WERI-Rb-1 (cell line): ENCODE data around the gene SLC17A4.

Experiments
- DNase-seq: peaks from one replicate; pipeline ENCODE4 v3.0.0-alpha.2; 2020
- H3K27ac ChIP-seq: fragments of 250-450 bp; sonication (Bioruptor Pico); 2 replicates; pipeline ENCODE4 v1.5.1; 2020; ENCODE audit warnings: mild to moderate bottlenecking, moderate library complexity
- H3K27me3 ChIP-seq: fragments of 250-450 bp; sonication (Bioruptor Pico); 2 replicates; pipeline ENCODE4 v1.5.1; 2021; ENCODE audit warnings: mild to moderate bottlenecking, low read depth, moderate library complexity; ENCODE audit not compliant: insufficient read depth, severe bottlenecking
- H3K36me3 ChIP-seq: fragments of 250-450 bp; sonication (Bioruptor Pico); 2 replicates; pipeline ENCODE4 v1.5.1; 2020; ENCODE audit warnings: mild to moderate bottlenecking, moderate library complexity
- H3K4me3 ChIP-seq: 2 replicates; pipeline ENCODE4 v1.5.1; 2011; ENCODE audit warnings: low read depth, mild to moderate bottlenecking, control low read depth, low read length
- H3K9me3 ChIP-seq: fragments of 250-450 bp; sonication (Bioruptor Pico); 2 replicates; pipeline ENCODE4 v1.5.1; 2021; ENCODE audit warnings: mild to moderate bottlenecking, moderate library complexity; ENCODE audit not compliant: severe bottlenecking
- TF ChIP-seq, protein P1 (sequence below): IDR thresholded peaks from 2 replicates; pipeline ENCODE4 v1.5.1; 2011; ENCODE audit warnings: low read depth, mild to moderate bottlenecking, control low read depth, inconsistent platforms, low read length

The SLC17A4 gene

GRCh38 chr6:25754535-25754934, at the start of gene SLC17A4:
Gene SLC17A4, plus strand, starts transcription at chr6:25754742. Its CDS starts 7,221 bp downstream, at chr6:25761963.
- no peaks in the 10 kb centered on the region for H3K36me3 ChIP-seq
- H3K9me3 ChIP-seq, result no peaks in the 10 kb centered on the region
- no peak within 1 kb of the TSS for H3K4me3 ChIP-seq
- TF ChIP-seq, protein P1, sequence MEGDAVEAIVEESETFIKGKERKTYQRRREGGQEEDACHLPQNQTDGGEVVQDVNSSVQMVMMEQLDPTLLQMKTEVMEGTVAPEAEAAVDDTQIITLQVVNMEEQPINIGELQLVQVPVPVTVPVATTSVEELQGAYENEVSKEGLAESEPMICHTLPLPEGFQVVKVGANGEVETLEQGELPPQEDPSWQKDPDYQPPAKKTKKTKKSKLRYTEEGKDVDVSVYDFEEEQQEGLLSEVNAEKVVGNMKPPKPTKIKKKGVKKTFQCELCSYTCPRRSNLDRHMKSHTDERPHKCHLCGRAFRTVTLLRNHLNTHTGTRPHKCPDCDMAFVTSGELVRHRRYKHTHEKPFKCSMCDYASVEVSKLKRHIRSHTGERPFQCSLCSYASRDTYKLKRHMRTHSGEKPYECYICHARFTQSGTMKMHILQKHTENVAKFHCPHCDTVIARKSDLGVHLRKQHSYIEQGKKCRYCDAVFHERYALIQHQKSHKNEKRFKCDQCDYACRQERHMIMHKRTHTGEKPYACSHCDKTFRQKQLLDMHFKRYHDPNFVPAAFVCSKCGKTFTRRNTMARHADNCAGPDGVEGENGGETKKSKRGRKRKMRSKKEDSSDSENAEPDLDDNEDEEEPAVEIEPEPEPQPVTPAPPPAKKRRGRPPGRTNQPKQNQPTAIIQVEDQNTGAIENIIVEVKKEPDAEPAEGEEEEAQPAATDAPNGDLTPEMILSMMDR, result no peak
- no peak for DNase-seq
- H3K27me3 ChIP-seq, result no peaks in the 10 kb centered on the region
- H3K27ac ChIP-seq, result no peak within 1 kb of the TSS

GRCh38 chr6:25706314-25707014, 48.1 kb upstream of the SLC17A4 start:
- H3K9me3 ChIP-seq, result no peaks in the 10 kb centered on the region
- H3K27ac ChIP-seq, result no peak overlapping the region
- TF ChIP-seq, protein P1, result no peak
- H3K27me3 ChIP-seq, result no peaks in the 10 kb centered on the region
- no peak overlapping the region for H3K4me3 ChIP-seq
- DNase-seq, result no peak
- no peaks in the 10 kb centered on the region for H3K36me3 ChIP-seq

GRCh38 chr6:25709761-25710160, 44.8 kb upstream of the SLC17A4 start:
- TF ChIP-seq, protein P1, result no peak
- Histone ChIP-seq H3K27me3 (no peaks in the 10 kb centered on the region), H3K9me3 (no peaks in the 10 kb centered on the region), H3K4me3 (no peak overlapping the region), H3K36me3 (no peaks in the 10 kb centered on the region), H3K27ac (no peak overlapping the region)
- DNase-seq, result no peak

DNA sequence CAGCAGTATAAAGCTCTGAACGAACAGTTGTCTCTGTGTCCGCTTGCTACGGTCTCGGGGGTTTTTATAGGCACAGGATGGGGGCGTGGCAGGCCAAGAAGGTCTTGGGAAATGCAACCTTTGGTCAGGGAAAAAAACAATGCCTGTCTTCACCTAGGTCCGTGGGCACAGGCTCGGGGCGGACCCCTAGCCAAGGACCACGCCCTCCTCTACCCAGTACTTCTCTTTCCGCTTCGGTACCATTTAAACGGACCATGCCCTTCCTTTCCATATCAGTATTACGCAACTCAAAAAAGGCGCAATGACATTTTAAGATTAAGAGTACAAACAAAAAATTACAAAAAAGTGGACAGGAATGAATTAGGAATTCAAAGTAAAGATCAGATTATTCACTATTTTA, 44.3 kb upstream of the SLC17A4 start:
- Histone ChIP-seq H3K4me3 (no peak overlapping the region), H3K36me3 (no peaks in the 10 kb centered on the region), H3K9me3 (no peaks in the 10 kb centered on the region), H3K27me3 (no peaks in the 10 kb centered on the region), H3K27ac (no peak overlapping the region)
- TF ChIP-seq, protein P1, result no peak
- no peak for DNase-seq

DNA sequence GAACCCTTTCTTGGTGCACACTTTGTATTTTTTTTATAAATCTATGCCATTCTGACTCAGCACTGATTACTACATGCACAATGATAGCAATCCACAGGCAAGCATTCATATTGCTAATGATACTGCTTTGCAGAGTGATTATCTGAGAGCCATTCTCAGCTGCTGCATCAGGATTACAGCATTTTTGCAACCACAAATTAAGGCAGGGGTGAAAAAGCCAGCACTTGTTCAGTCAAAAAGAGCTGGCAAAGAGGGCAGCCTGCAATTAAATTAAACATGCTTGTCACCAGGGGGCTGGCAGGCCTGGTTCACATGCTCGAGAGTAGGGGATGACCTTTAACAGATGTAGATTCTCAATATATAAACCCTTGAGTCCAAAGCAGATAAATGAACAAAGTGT, 40.7 kb upstream of the SLC17A4 start:
- DNase-seq, result no peak
- Histone ChIP-seq H3K27me3 (no peaks in the 10 kb centered on the region), H3K27ac (no peak overlapping the region), H3K9me3 (no peaks in the 10 kb centered on the region), H3K36me3 (no peaks in the 10 kb centered on the region), H3K4me3 (no peak overlapping the region)
- TF ChIP-seq, protein P1, result no peak

- Histone ChIP-seq H3K4me3 (no peak overlapping the region), H3K9me3 (no peaks in the 10 kb centered on the region), H3K27me3 (no peaks in the 10 kb centered on the region), H3K36me3 (no peaks in the 10 kb centered on the region), H3K27ac (no peak overlapping the region)
- TF ChIP-seq, protein P1, result no peak
- peak; percentile 69 for DNase-seq
Observed at GRCh38 chr6:25714765-25715164, 39.8 kb upstream of the SLC17A4 start.
